Lower lobe of right lung (tissue), 2 donors: ENCODE data around the gene NBAS. TPM values are rescaled to one million over a fixed set of nuclear protein-coding genes. Genes with fewer than 3 reads are reported as not detected.
A peak's percentile ranks its signal among the peaks of the same experiment; 100 is the strongest.

Source experiments
- ATAC-seq, 2 donors: fragments of 200-7000 bp; cut with Tn5 transposase; one replicate each; pipeline ENCODE4 v1.9.1; 2020 to 2022; ENCODE audit warnings: mild to moderate bottlenecking in 2 of 2, moderate library complexity in 2 of 2
- DNase-seq: peaks from one replicate; pipeline ENCODE4 v3.0.0-alpha.2; 2020
- H3K27ac ChIP-seq: fragments of 200-600 bp; one replicate; pipeline ENCODE4 v1.8.0; 2022
- H3K27me3 ChIP-seq: fragments of 200-600 bp; one replicate; pipeline ENCODE4 v1.8.0; 2022; ENCODE audit warnings: low read depth
- H3K36me3 ChIP-seq: fragments of 200-600 bp; one replicate; pipeline ENCODE4 v1.8.0; 2022; ENCODE audit warnings: mild to moderate bottlenecking
- H3K4me1 ChIP-seq: fragments of 200-600 bp; one replicate; pipeline ENCODE4 v1.8.0; 2022
- H3K4me3 ChIP-seq: fragments of 200-600 bp; one replicate; pipeline ENCODE4 v1.8.0; 2022; ENCODE audit warnings: mild to moderate bottlenecking
- H3K9me3 ChIP-seq: fragments of 200-600 bp; one replicate; pipeline ENCODE4 v1.8.0; 2022
- intact Hi-C: fragments of 100-400 bp; cut with DNase I; formaldehyde crosslinking; loops from one replicate; pipeline ENCODE4 v1.11.0; 2022
- total RNA-seq: library from RNA; stranded (reverse); fragmentation: NEBNext Ultra II Directional; extraction: Animal tissue kit (Norgen Biotek cat#: 25700); gene quantifications from one replicate; pipeline ENCODE4 v1.2.1, GENCODE V29; 2021
- TF ChIP-seq, protein P1 (sequence below): fragments of 200-600 bp; IDR thresholded peaks from one replicate; pipeline ENCODE4 v1.8.0; 2022; ENCODE audit warnings: antibody characterized with exemption, mild to moderate bottlenecking
- donor health status: DM: no; HTN: yes; CAD: no; lungs with severe emphysema.

NBAS gene
- total RNA-seq, 1 donor from 2014 or later, result 42.4 TPM

DNA sequence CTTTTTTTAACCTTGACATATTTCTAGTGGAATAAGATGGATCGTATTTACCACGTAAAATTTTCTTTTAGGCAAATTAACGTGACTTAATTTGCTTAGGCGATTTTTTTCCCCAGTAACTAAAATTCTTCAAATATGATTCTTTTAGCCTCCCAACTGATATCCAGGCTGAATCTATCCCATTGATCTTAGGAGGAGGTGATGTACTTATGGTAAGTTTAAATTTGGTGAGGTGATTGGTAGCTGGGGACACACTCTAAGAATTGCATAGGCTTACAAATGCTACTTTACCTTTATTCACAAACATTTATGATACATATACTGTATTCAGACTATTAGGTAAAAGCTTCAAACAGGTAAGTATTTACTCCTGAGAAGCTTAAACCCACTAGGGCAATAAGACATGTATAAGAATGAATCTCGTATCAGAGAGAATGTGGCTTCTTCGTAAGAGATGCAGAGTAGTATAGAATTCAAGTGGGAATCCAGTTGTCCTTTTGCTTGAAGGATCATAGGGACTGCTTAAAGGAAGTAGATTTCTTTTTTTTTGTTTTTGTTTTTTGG is 34.3 kb upstream of the NBAS start:
- Histone ChIP-seq H3K27ac (no peak overlapping the region), H3K36me3 (peaks cover 57% of the 10 kb centered on the region), H3K4me3 (no peak overlapping the region), H3K9me3 (no peaks in the 10 kb centered on the region), H3K4me1 (peaks cover 19% of the 10 kb centered on the region), H3K27me3 (no peaks in the 10 kb centered on the region)
- TF ChIP-seq, protein P1, sequence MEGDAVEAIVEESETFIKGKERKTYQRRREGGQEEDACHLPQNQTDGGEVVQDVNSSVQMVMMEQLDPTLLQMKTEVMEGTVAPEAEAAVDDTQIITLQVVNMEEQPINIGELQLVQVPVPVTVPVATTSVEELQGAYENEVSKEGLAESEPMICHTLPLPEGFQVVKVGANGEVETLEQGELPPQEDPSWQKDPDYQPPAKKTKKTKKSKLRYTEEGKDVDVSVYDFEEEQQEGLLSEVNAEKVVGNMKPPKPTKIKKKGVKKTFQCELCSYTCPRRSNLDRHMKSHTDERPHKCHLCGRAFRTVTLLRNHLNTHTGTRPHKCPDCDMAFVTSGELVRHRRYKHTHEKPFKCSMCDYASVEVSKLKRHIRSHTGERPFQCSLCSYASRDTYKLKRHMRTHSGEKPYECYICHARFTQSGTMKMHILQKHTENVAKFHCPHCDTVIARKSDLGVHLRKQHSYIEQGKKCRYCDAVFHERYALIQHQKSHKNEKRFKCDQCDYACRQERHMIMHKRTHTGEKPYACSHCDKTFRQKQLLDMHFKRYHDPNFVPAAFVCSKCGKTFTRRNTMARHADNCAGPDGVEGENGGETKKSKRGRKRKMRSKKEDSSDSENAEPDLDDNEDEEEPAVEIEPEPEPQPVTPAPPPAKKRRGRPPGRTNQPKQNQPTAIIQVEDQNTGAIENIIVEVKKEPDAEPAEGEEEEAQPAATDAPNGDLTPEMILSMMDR, result no peak
- no peak for DNase-seq
- intact Hi-C loops, result no loop called here
- ATAC-seq, result no peak

DNA sequence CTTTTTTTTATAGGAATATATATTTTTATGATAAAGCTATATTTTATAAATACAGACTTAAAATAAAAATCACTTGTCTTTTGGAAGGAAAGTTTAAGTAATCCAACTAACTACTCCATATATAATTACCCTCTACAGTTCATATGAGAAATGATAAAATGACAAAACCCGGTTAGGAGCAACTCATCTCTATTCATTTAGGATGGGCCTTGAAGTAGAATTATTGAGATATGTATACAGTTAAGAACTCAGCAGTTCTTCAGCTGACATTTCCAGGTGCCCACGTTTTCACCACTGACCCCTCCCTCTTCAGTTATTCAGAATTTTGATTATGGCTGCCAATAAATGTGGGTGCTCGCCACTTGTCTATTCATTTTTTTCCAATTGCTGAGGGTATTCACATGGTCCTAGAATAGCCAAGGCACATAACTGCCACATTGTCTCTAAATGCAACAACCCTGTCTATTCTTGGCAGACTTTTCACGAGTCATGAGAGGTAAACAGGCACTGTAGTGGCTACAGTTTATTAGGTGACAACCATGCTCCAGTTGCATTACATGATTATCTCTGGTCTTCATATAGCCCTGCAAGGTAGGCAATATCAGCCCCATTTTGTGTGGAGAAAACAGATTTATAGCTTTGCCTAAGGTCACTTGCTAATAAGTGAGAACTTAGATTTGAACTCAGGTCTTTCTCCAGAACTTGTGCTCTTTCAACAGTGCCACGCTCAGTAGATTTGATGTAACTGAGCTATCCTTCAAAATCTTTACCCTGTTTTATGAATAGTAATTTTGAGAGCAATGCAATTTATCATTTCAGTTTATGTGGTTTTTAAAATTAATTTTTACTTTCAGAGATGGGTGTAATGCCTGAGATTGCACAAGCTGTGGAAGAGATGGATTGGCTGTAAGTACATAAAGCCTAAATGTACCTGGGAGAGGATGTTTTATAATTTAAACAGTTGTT is 33.4 kb upstream of the NBAS start:
- intact Hi-C loops, result no loop called here
- TF ChIP-seq, protein P1, result no peak
- Histone ChIP-seq H3K9me3 (no peaks in the 10 kb centered on the region), H3K36me3 (peaks cover 48% of the 10 kb centered on the region), H3K27ac (no peak overlapping the region), H3K27me3 (no peaks in the 10 kb centered on the region), H3K4me1 (peaks cover 19% of the 10 kb centered on the region), H3K4me3 (no peak overlapping the region)
- DNase-seq (no peak), ATAC-seq (no peak)

DNA sequence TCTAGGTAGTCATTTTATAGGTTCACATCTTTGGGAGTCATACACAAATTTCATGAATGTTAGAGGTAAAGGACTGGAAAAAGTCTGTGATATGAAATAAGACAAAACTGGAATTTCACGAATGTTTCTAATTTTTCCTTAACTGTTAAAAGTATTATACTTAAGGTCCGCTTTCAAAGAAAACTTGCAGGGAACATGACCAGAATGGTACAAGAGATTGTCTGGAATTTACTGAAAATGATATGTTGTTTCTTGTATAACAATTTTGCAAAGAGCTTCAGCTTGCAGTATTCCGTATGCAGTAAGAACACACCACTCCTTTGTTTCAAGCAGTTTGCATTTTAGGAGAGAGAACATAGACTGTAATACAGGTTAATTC is 32.2 kb upstream of the NBAS start:
- Histone ChIP-seq H3K9me3 (no peaks in the 10 kb centered on the region), H3K27ac (no peak overlapping the region), H3K27me3 (no peaks in the 10 kb centered on the region), H3K4me3 (no peak overlapping the region), H3K36me3 (peaks cover 36% of the 10 kb centered on the region), H3K4me1 (peaks cover 19% of the 10 kb centered on the region)
- DNase-seq, result no peak
- no peak for ATAC-seq
- intact Hi-C loops, result no loop called here
- TF ChIP-seq, protein P1, result no peak

DNA sequence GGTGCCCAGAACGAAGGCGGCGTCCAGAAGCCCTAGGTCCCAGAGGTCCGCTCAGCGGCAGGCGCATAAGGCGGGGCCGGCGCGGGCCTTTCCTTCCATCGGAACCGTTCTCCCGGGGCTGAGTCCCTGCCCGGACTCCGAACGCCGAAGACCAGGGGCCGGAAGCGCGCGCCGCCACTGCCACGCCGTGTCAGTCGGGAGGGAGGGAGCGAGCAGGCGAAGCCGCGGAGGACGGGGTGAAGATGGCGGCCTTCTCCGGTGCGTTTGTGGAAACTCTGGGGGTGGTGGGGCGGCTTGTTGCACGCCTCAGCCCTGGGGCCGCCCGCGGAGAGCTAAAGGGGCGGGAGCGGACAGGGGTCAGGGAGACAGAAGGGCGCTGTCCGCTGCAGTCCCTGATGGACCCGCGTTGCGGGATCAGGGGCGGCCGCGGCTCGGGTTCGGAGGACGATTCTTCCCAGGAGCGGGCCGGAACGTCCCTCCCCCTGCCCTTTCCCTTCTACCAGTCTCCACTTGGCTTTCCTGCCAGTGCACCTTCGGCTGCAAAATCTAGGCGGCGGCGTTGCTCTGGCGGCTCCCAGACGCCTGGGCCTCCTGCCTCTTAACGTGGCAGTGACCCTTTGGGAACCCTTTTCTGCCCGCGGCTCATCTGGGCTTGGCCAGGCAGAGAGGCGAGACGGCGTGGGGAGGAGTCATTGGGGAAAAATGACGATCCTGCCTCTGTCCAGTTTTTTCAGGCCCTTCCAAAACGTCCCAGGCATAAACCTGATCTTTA is 30.7 kb upstream of the NBAS start, which contains the start of gene DDX1:
DDX1 (plus strand) TSS at position 177 of the 772 bp plus-strand sequence; CDS start at position 243, 66 bp downstream.
- peaks cover 19% of the 10 kb centered on the region for H3K4me1 ChIP-seq

DNA sequence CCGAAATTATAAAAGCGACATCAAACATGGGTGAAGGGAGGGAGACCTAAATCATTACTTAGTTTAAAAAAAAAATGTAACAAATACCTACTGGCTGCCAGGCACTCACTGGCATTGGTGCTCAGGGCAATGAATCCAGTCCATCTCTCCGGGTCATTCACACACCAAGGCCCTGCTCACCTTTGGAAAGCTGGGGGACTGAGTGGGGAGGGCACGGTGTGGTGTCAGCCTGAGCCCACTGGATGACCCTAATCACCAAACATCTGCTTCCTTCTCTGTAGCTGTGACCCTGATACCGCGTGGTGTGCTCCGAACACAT is 30.2 kb upstream of the NBAS start:
- peaks cover 16% of the 10 kb centered on the region for H3K36me3 ChIP-seq
- intact Hi-C loops, result no loop called here
- ATAC-seq (no peak), DNase-seq (no peak)
- no peaks in the 10 kb centered on the region for H3K9me3 ChIP-seq
- H3K4me1 ChIP-seq, result peaks cover 19% of the 10 kb centered on the region
- peak overlapping the region; percentile 98 for H3K4me3 ChIP-seq
- H3K27me3 ChIP-seq, result no peaks in the 10 kb centered on the region
- TF ChIP-seq, protein P1, result no peak
- H3K27ac ChIP-seq, result peak overlapping the region; percentile 92

More for the DNA sequence above, 30.7 kb upstream of the NBAS start, which contains the start of gene DDX1:
- Histone ChIP-seq H3K27ac (peak within 1 kb of the TSS; percentile 92), H3K36me3 (peaks cover 21% of the 10 kb centered on the region), H3K9me3 (no peaks in the 10 kb centered on the region), H3K27me3 (no peaks in the 10 kb centered on the region), H3K4me3 (peak within 1 kb of the TSS; percentile 98)
- DNase-seq, result peak; percentile 91
- peak; percentile 98 to 99 for ATAC-seq
- intact Hi-C loops, result no loop called here
- TF ChIP-seq, protein P1, result no peak
